ENCODE results near the gene ZNF282. TPM values are rescaled to one million over a fixed set of nuclear protein-coding genes. Genes with fewer than 3 reads are reported as not detected.
A peak's percentile ranks its signal among the peaks of the same experiment; 100 is the strongest.
"Not testable (repeated sequence)": the region's sequence is repeated elsewhere in the genome, so short reads cannot be mapped to it uniquely, and the experiment has no call there.

Gene ZNF282
- total and polyA plus RNA-seq, 7 experiments from 2014 or later = 0.83 to 36.7 (median 13.3) TPM

- Histone ChIP-seq H3K9me3 (ENCODE audit: control insufficient read depth in 2 of 3, low read length in 3 of 3) (no peaks in the 10 kb centered on the region), H3K27me3 (ENCODE audit: control insufficient read depth in 2 of 2, insufficient read depth in 2 of 2, low read length in 2 of 2) (no peaks in the 10 kb centered on the region), H3K27ac (ENCODE audit: low read depth, low read length) (peak within 1 kb of the TSS; percentile 71), H3K4me3 (ENCODE audit: low read length) (peak within 1 kb of the TSS; percentile 74), H3K36me3 (ENCODE audit: control insufficient read depth in 2 of 3, insufficient read depth in 3 of 3, low read length in 3 of 3) (peaks cover 0 to 21% (median 8%) of the 10 kb centered on the region in 3 experiments), H3K4me1 (ENCODE audit: control insufficient read depth in 2 of 2, insufficient read depth in 2 of 2, low read length in 2 of 2) (peaks cover 19 to 20% of the 10 kb centered on the region in 2 donors)
- H3K27ac Mint-ChIP-seq = peak within 1 kb of the TSS; percentile 84 to 93 (median 90)
- peak; percentile 77 to 88 (median 86) for DNase-seq
- ChIA-PET CTCF (interaction anchor here (0.6 to 3.3 kb wide), 12 partner anchors 9 to 1627 kb away, joined by 3 to 26 read pairs (median 4); partner anchors contain the start of genes ZNF398 and ZNF777), POLR2A (interaction anchor here (0.9 to 4.4 kb wide), 11 partner anchors 9 to 199 kb away, joined by 3 to 61 read pairs (median 6); partner anchors contain the start of genes ZNF282, ZNF425 and ZNF777)
- peaks cover 2 to 14% (median 7%) of the 10 kb centered on the region in 5 donors for H3K36me3 Mint-ChIP-seq
- peak; percentile 97 for ATAC-seq
- no peaks in the 10 kb centered on the region for H3K9me3 Mint-ChIP-seq
- peaks cover 22 to 46% (median 32%) of the 10 kb centered on the region in 7 donors for H3K4me1 Mint-ChIP-seq
- H3K27me3 Mint-ChIP-seq = no peaks in the 10 kb centered on the region
- intact Hi-C loops (cut with micrococcal nuclease) = loop anchor here (1.0 to 10.0 kb wide), 17 partner anchors 23 to 1963 kb away; partner anchors contain the start of genes PDIA4 (in 2 of the 2), ZNF212 (in 2 of the 2), ZNF746 (in 2 of the 2) and ABCF2 (in 1 of the 2)
- peak within 1 kb of the TSS; percentile 83 to 91 (median 88) for H3K4me3 Mint-ChIP-seq
Observed at GRCh38 chr7:149261829-149262617, 66.7 kb downstream of the ZNF282 start, which contains the start of gene ZNF783. TSS of gene ZNF783 (plus strand) at chr7:149262196. CDS start at chr7:149262334, 138 bp downstream.

GRCh38 chr7:149266451-149266850 is 71.1 kb downstream of the ZNF282 start:
- DNase-seq (no peak), ATAC-seq (no peak)
- H3K27me3 ChIP-seq (ENCODE audit: control insufficient read depth in 2 of 2, insufficient read depth in 2 of 2, low read length in 2 of 2) = no peaks in the 10 kb centered on the region
- intact Hi-C loops (cut with micrococcal nuclease) = loop anchor here in 1 of 2 donors (10.0 kb wide), 1 partner anchor 1958 kb away; the partner anchor contains the start of gene ABCF2
- Mint-ChIP-seq H3K9me3 (no peaks in the 10 kb centered on the region), H3K27ac (no peak overlapping the region), H3K4me1 (peaks cover 20 to 48% (median 30%) of the 10 kb centered on the region in 7 donors), H3K36me3 (peaks cover 11 to 43% (median 29%) of the 10 kb centered on the region in 5 donors), H3K27me3 (no peaks in the 10 kb centered on the region), H3K4me3 (no peak overlapping the region)
- H3K36me3 ChIP-seq (ENCODE audit: control insufficient read depth in 2 of 3, insufficient read depth in 3 of 3, low read length in 3 of 3) = peaks cover 11 to 45% (median 12%) of the 10 kb centered on the region in 3 experiments
- no peak overlapping the region for H3K4me3 ChIP-seq (ENCODE audit: low read length)
- ChIA-PET POLR2A (interaction anchor here (1.1 kb wide), 1 partner anchor 18 kb away, joined by 3 read pairs; no protein-coding TSS in a partner anchor), CTCF (no interaction called here)
- no peak overlapping the region for H3K27ac ChIP-seq (ENCODE audit: low read depth, low read length)
- no peaks in the 10 kb centered on the region for H3K9me3 ChIP-seq (ENCODE audit: control insufficient read depth in 2 of 3, low read length in 3 of 3)
- peaks cover 15 to 18% of the 10 kb centered on the region in 2 donors for H3K4me1 ChIP-seq (ENCODE audit: control insufficient read depth in 2 of 2, insufficient read depth in 2 of 2, low read length in 2 of 2)

DNA sequence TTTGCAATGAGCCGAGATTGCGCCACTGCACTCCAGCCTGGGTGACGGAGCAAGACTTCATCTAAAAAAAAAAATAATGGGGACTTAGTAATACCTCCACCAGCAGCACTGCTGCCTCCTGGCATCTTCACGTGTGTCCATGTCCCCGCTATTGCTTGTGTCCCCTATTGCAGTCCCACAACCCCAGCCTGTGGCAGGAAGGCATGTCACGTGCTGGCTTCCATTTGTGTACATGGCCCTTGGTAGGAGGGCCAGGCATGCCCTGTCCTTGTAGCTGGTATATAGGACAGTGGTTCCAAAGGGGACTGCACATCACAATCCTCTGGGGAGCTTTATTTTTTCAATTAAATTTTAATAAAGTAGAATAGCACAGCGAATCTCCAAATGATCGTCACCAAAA is 72.4 kb downstream of the ZNF282 start:
- DNase-seq (no peak), ATAC-seq (no peak)
- POLR2A ChIA-PET = interaction anchor here (0.8 kb wide), 1 partner anchor 39 kb away, joined by 3 read pairs; no protein-coding TSS in a partner anchor
- no peaks in the 10 kb centered on the region for H3K9me3 Mint-ChIP-seq
- peaks cover 19 to 44% (median 30%) of the 10 kb centered on the region in 7 donors for H3K4me1 Mint-ChIP-seq
- Histone ChIP-seq H3K9me3 (ENCODE audit: control insufficient read depth in 2 of 3, low read length in 3 of 3) (no peaks in the 10 kb centered on the region), H3K27ac (ENCODE audit: low read depth, low read length) (no peak overlapping the region), H3K36me3 (ENCODE audit: control insufficient read depth in 2 of 3, insufficient read depth in 3 of 3, low read length in 3 of 3) (peaks cover 11 to 50% (median 12%) of the 10 kb centered on the region in 3 experiments), H3K4me1 (ENCODE audit: control insufficient read depth in 2 of 2, insufficient read depth in 2 of 2, low read length in 2 of 2) (peaks cover 12% of the 10 kb centered on the region in 2 donors), H3K4me3 (ENCODE audit: low read length) (no peak overlapping the region), H3K27me3 (ENCODE audit: control insufficient read depth in 2 of 2, insufficient read depth in 2 of 2, low read length in 2 of 2) (no peaks in the 10 kb centered on the region)
- H3K27me3 Mint-ChIP-seq = no peaks in the 10 kb centered on the region
- intact Hi-C loops (cut with micrococcal nuclease) = loop anchor here in 1 of 2 donors (10.0 kb wide), 1 partner anchor 1957 kb away; the partner anchor contains the start of gene ABCF2
- H3K36me3 Mint-ChIP-seq = peaks cover 11 to 44% (median 29%) of the 10 kb centered on the region in 5 donors
- peak overlapping the region in 1 of 9 donors; percentile 38 for H3K27ac Mint-ChIP-seq
- CTCF ChIA-PET = no interaction called here
- H3K4me3 Mint-ChIP-seq = peak overlapping the region in 1 of 10 donors; percentile 20

DNA sequence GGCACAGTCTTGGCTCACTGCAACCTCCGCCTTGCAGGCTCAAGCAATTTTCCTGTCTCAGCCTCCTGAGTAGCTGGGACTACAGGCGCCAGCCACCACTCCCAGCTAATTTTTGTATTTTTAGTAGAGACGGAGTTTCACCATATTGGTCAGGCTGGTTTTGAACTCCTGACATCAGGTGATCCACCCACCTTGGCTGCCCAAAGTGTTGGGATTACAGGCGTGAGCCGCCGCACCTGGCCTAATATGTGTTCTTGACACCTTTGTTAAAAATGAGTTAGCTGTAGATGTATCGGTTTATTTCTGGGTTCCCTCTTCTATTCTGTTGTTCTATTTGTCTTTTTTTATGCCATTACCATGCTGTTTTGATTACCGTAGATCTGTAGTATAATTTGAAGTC is 79.1 kb downstream of the ZNF282 start:
- H3K4me3 Mint-ChIP-seq; H3K27me3 Mint-ChIP-seq; H3K4me3 ChIP-seq (ENCODE audit: low read length); H3K4me1 ChIP-seq (ENCODE audit: control insufficient read depth in 2 of 2, insufficient read depth in 2 of 2, low read length in 2 of 2); POLR2A ChIA-PET; intact Hi-C loops (cut with micrococcal nuclease); DNase-seq; H3K9me3 ChIP-seq (ENCODE audit: control insufficient read depth in 2 of 3, low read length in 3 of 3); ATAC-seq; H3K27ac ChIP-seq (ENCODE audit: low read depth, low read length); H3K27me3 ChIP-seq (ENCODE audit: control insufficient read depth in 2 of 2, insufficient read depth in 2 of 2, low read length in 2 of 2); H3K9me3 Mint-ChIP-seq: not testable (repeated sequence)
- Mint-ChIP-seq H3K27ac (peak overlapping the region in 1 of 9 donors; percentile 43), H3K4me1 (peaks cover 0 to 25% (median 15%) of the 10 kb centered on the region in 7 donors), H3K36me3 (peaks cover 9 to 52% (median 27%) of the 10 kb centered on the region in 5 donors)
- CTCF ChIA-PET = interaction anchor here (0.9 to 1.8 kb wide), 2 partner anchors 13 to 172 kb away, joined by 3 to 4 read pairs; partner anchors contain the start of gene ZNF783
- peaks cover 0 to 51% (median 16%) of the 10 kb centered on the region in 3 experiments for H3K36me3 ChIP-seq (ENCODE audit: control insufficient read depth in 2 of 3, insufficient read depth in 3 of 3, low read length in 3 of 3)

Other genes with a start within 250 kb of the ZNF282 start
- 100 to 1,000 TPM in 1 of 5 experiments, 10 to 100 TPM in 4; 38.2 to 157 (median 73.7) TPM for gene PDIA4, start 167.0 kb upstream of the ZNF282 start, total RNA-seq
- gene PDIA4, start 167.0 kb upstream of the ZNF282 start, polyA plus RNA-seq = 100 to 1,000 TPM in 1 of 2 donors, 10 to 100 TPM in 1; 83.2 to 112 TPM
- gene ZNF786, start 104.8 kb upstream of the ZNF282 start, total RNA-seq = 10 to 100 TPM in 3 of 5 experiments, 1 to 10 TPM in 2; 5.4 to 22.0 (median 10.0) TPM
- 10 to 100 TPM in 1 of 2 donors, 1 to 10 TPM in 1; 5.4 to 27.6 TPM for gene ZNF786, start 104.8 kb upstream of the ZNF282 start, polyA plus RNA-seq
- 1 to 10 TPM in 3 of 5 experiments, under 1 TPM in 2; 0.61 to 4.9 (median 1.0) TPM for gene ZNF425, start 69.2 kb upstream of the ZNF282 start, total RNA-seq
- 1 to 10 TPM in 1 of 2 donors, under 1 TPM in 1; 0.26 to 2.2 TPM for gene ZNF425, start 69.2 kb upstream of the ZNF282 start, polyA plus RNA-seq
- gene ZNF398, start 48.1 kb upstream of the ZNF282 start, total RNA-seq = 10 to 100 TPM; 14.6 to 27.9 (median 16.9) TPM
- gene ZNF398, start 48.1 kb upstream of the ZNF282 start, polyA plus RNA-seq = 10 to 100 TPM in 1 of 2 donors, 1 to 10 TPM in 1; 9.7 to 19.3 TPM
- 10 to 100 TPM; 10.4 to 20.6 (median 13.3) TPM for gene ZNF212, start 44.1 kb downstream of the ZNF282 start, total RNA-seq
- gene ZNF212, start 44.1 kb downstream of the ZNF282 start, polyA plus RNA-seq = 10 to 100 TPM in 1 of 2 donors, 1 to 10 TPM in 1; 5.9 to 11.4 TPM
- gene ZNF783, start 66.7 kb downstream of the ZNF282 start, total RNA-seq = 10 to 100 TPM; 23.3 to 49.2 (median 36.0) TPM
- 1 to 10 TPM; 6.2 to 9.7 TPM for gene ZNF783, start 66.7 kb downstream of the ZNF282 start, polyA plus RNA-seq